Keratinocyte (primary cell): Measurements from ENCODE around the gene C1R. TPM values are rescaled to one million over a fixed set of nuclear protein-coding genes. Genes with fewer than 3 reads are reported as not detected.

Experiments
- DNase-seq: peaks from one replicate; pipeline ENCODE4 v3.0.0-alpha.2; 2011; ENCODE audit warnings: low read depth, missing footprints, low spot score
- FAIRE-seq: peaks from 2 replicates; lab custom pipeline; 2011; peaks lifted over from hg19 to GRCh38; lab: Jason Lieb, UNC
- H2AFZ ChIP-seq: 2 replicates; pipeline ENCODE4 v1.6.0; 2012; ENCODE audit warnings: low read length, control low read depth, inconsistent platforms; ENCODE audit not compliant: control insufficient read depth
- H3K27ac ChIP-seq: 2 replicates; pipeline ENCODE4 v1.5.1; 2011; ENCODE audit warnings: low read length; ENCODE audit not compliant: control insufficient read depth, insufficient read depth
- H3K27me3 ChIP-seq: 3 replicates; pipeline ENCODE4 v1.6.0; 2011; ENCODE audit warnings: low read length; ENCODE audit not compliant: control insufficient read depth, insufficient read depth; ENCODE audit errors: extremely low read depth
- H3K36me3 ChIP-seq, 2 experiments: 2 replicates in 1 of 2; 3 replicates in 1 of 2; pipeline ENCODE4 v1.5.1; 2011; ENCODE audit warnings: low read length in 2 of 2, mild to moderate bottlenecking in 1 of 2; ENCODE audit not compliant: control insufficient read depth in 2 of 2, insufficient read depth in 2 of 2; ENCODE audit errors: extremely low read depth in 1 of 2
- H3K4me1 ChIP-seq: 3 replicates; pipeline ENCODE4 v1.5.1; 2011; ENCODE audit warnings: low read length; ENCODE audit not compliant: control insufficient read depth, insufficient read depth; ENCODE audit errors: extremely low read depth
- H3K4me2 ChIP-seq: 3 replicates; pipeline ENCODE4 v1.6.0; 2011; ENCODE audit warnings: low read depth, low read length; ENCODE audit not compliant: control insufficient read depth, insufficient read depth; ENCODE audit errors: extremely low read depth
- H3K4me3 ChIP-seq, 3 experiments: fragments of 200-600 bp in 1 of 3; sonication (generic) in 1 of 3; 2 replicates in 2 of 3; 3 replicates in 1 of 3; pipeline ENCODE4 v1.5.1; 2011 to 2016; ENCODE audit warnings: low read length in 3 of 3, mild to moderate bottlenecking in 3 of 3, control low read depth in 2 of 3, inconsistent platforms in 1 of 3, low read depth in 1 of 3, mixed read lengths in 1 of 3, mixed run types in 1 of 3, moderate library complexity in 1 of 3; ENCODE audit not compliant: control insufficient read depth in 2 of 3, insufficient read depth in 2 of 3; ENCODE audit errors: extremely low read depth in 1 of 3
- H3K79me2 ChIP-seq: 2 replicates; pipeline ENCODE4 v1.6.0; 2012; ENCODE audit warnings: low read length; ENCODE audit not compliant: control insufficient read depth, insufficient read depth
- H3K9ac ChIP-seq: 3 replicates; pipeline ENCODE4 v1.6.0; 2011; ENCODE audit warnings: low read length; ENCODE audit not compliant: control insufficient read depth, insufficient read depth; ENCODE audit errors: extremely low read depth
- H3K9me1 ChIP-seq: 3 replicates; pipeline ENCODE4 v1.6.0; 2011; ENCODE audit warnings: low read length; ENCODE audit not compliant: control insufficient read depth, insufficient read depth; ENCODE audit errors: extremely low read depth
- H3K9me3 ChIP-seq: 2 replicates; pipeline ENCODE4 v1.5.1; 2012; ENCODE audit warnings: low read depth, low read length; ENCODE audit not compliant: control insufficient read depth
- H4K20me1 ChIP-seq: 3 replicates; pipeline ENCODE4 v1.6.0; 2011; ENCODE audit warnings: low read length; ENCODE audit not compliant: control insufficient read depth, insufficient read depth; ENCODE audit errors: extremely low read depth
- CTCF ChIP-seq, 3 experiments: IDR thresholded peaks in 1 of 3; conservative IDR thresholded peaks in 1 of 3; optimal IDR thresholded peaks in 1 of 3; 2 replicates in 2 of 3; 3 replicates in 1 of 3; pipeline versions ENCODE3 to v1.5.1; 2011; ENCODE audit warnings: low read length in 3 of 3, mild to moderate bottlenecking in 3 of 3, moderate library complexity in 2 of 3, control low read depth in 1 of 3, inconsistent platforms in 1 of 3; ENCODE audit not compliant: insufficient read depth in 2 of 3; ENCODE audit errors: extremely low read depth in 1 of 3
- EZH2 ChIP-seq: IDR thresholded peaks from one replicate; pipeline ENCODE4 v1.6.1; 2012; ENCODE audit warnings: inconsistent platforms, mild to moderate bottlenecking, low read length, moderate library complexity
- dilution Hi-C: fragments of 300-500 bp; cut with MboI; formaldehyde crosslinking; loops from one replicate; pipeline ENCODE4 v1.7.0; 2020; ENCODE audit warnings: low sequenced_read_pairs; ENCODE audit not compliant: extremely low pct_ligation_motif_present
- polyA plus RNA-seq, 5 experiments: library from polyadenylated mRNA; depleted of rRNA in 3 of 5; stranded (reverse) in 3 of 5; stranded (forward) in 1 of 5; unstranded in 1 of 5; fragments of >200 nt; gene quantifications; 1 replicate in 1 of 5; 2 replicates in 3 of 5; 3 replicates in 1 of 5; pipeline versions ENCODE4 v1.2.1 to v1.2.3, GENCODE V29; 2011 to 2012; ENCODE audit warnings: missing spikeins in 2 of 5, low read depth in 1 of 5, low replicate concordance in 1 of 5

The C1R gene
- polyA plus RNA-seq, 1 donor (not counting 4 experiments of a cell fraction or from before 2014, with no cell fraction given) = 2.8 TPM

GRCh38 chr12:7116916-7117315 is 24.7 kb upstream of the C1R start:
- no peak overlapping the region for H3K4me3 ChIP-seq
- H2AFZ ChIP-seq = no peak overlapping the region
- no peaks in the 10 kb centered on the region for H3K27me3 ChIP-seq
- H4K20me1 ChIP-seq = no peaks in the 10 kb centered on the region
- H3K27ac ChIP-seq = no peak overlapping the region
- FAIRE-seq (no peak), DNase-seq (no peak)
- no peaks in the 10 kb centered on the region for H3K9me1 ChIP-seq
- H3K4me2 ChIP-seq = no peak overlapping the region
- no peak overlapping the region for H3K9ac ChIP-seq
- peaks cover 27 to 29% of the 10 kb centered on the region in 2 experiments for H3K36me3 ChIP-seq
- no peaks in the 10 kb centered on the region for H3K79me2 ChIP-seq
- dilution Hi-C loops = no loop called here
- no peaks in the 10 kb centered on the region for H3K9me3 ChIP-seq
- no peaks in the 10 kb centered on the region for H3K4me1 ChIP-seq
- TF ChIP-seq CTCF (optimal IDR thresholded peaks at IDR 0.05 in 1 of 3, IDR thresholded peaks at IDR 0.05 in 1 of 3, conservative IDR thresholded peaks at IDR 0.05 in 1 of 3; ENCODE audit: extremely low read depth in 1 of 3, insufficient read depth in 2 of 3, low read length in 3 of 3) (no peak), EZH2 (no peak)

- no peak for FAIRE-seq
- dilution Hi-C loops = no loop called here
- DNase-seq = no peak
These were observed 24.0 kb upstream of the C1R start for GRCh38 chr12:7116196-7116595.

More at GRCh38 chr12:7116196-7116595, 24.0 kb upstream of the C1R start:
- Histone ChIP-seq H3K27ac (no peak overlapping the region), H2AFZ (no peak overlapping the region), H3K4me1 (no peaks in the 10 kb centered on the region), H3K9ac (no peak overlapping the region), H3K27me3 (no peaks in the 10 kb centered on the region), H3K4me3 (no peak overlapping the region), H3K36me3 (peaks cover 25 to 29% of the 10 kb centered on the region in 2 experiments), H3K4me2 (no peak overlapping the region), H3K9me1 (no peaks in the 10 kb centered on the region), H3K9me3 (no peaks in the 10 kb centered on the region), H4K20me1 (no peaks in the 10 kb centered on the region), H3K79me2 (no peaks in the 10 kb centered on the region)
- TF ChIP-seq EZH2 (no peak), CTCF (optimal IDR thresholded peaks at IDR 0.05 in 1 of 3, IDR thresholded peaks at IDR 0.05 in 1 of 3, conservative IDR thresholded peaks at IDR 0.05 in 1 of 3; ENCODE audit: extremely low read depth in 1 of 3, insufficient read depth in 2 of 3, low read length in 3 of 3) (no peak)
